ENCODE data around the gene PRDM16. TPM values are rescaled to one million over a fixed set of nuclear protein-coding genes. Genes with fewer than 3 reads are reported as not detected.

Gene PRDM16
- total and polyA plus RNA-seq, 2 of the 13 experiments (the other 11 are each of a cell fraction or from before 2014, with no cell fraction given): 0.15 to 0.81 TPM

GRCh38 chr1:3351449-3352298 lies 282.7 kb downstream of the PRDM16 start (continued):
- TF ChIP-seq HIC2 (CRISPR knock-in tag; IDR thresholded peaks at IDR 0.05; ENCODE audit: low read depth) (0 out of 2 replicates have a peak, but pooled peaks have one; percentile 30), HDAC2 (CRISPR knock-in tag; IDR thresholded peaks at IDR 0.05) (no peak), HNRNPL (IDR thresholded peaks at IDR 0.05; ENCODE audit: low read depth, low read length) (peak; percentile 83), NR2F1 (CRISPR knock-in tag; IDR thresholded peaks at IDR 0.05) (no peak), NRL (CRISPR knock-in tag; IDR thresholded peaks at IDR 0.05; ENCODE audit: borderline replicate concordance) (no peak), MED1 (CRISPR knock-in tag; IDR thresholded peaks at IDR 0.05) (no peak), PCBP2 (optimal IDR thresholded peaks at IDR 0.05; ENCODE audit: low read depth, low read length, poor library complexity, severe bottlenecking) (peak; percentile 60), ZSCAN9 (CRISPR knock-in tag; IDR thresholded peaks at IDR 0.05; ENCODE audit: borderline replicate concordance) (no peak), MAFG (CRISPR knock-in tag; IDR thresholded peaks at IDR 0.05) (no peak), JARID2 (CRISPR knock-in tag; IDR thresholded peaks at IDR 0.05; ENCODE audit: insufficient replicate concordance) (no peak), HNRNPK (IDR thresholded peaks at IDR 0.05; ENCODE audit: low read depth, low read length, poor library complexity, severe bottlenecking) (peak; percentile 88), DDIT3 (CRISPR knock-in tag; IDR thresholded peaks at IDR 0.05) (no peak), IRF2 (CRISPR knock-in tag; IDR thresholded peaks at IDR 0.05) (no peak), ZNF496 (CRISPR knock-in tag; IDR thresholded peaks at IDR 0.05; ENCODE audit: insufficient replicate concordance) (no peak), MTF1 (CRISPR knock-in tag; IDR thresholded peaks at IDR 0.05) (no peak), ZKSCAN5 (CRISPR knock-in tag; IDR thresholded peaks at IDR 0.05) (no peak), ZNF510 (CRISPR knock-in tag; IDR thresholded peaks at IDR 0.05; ENCODE audit: low read depth) (no peak), MXD1 (CRISPR knock-in tag; IDR thresholded peaks at IDR 0.05) (no peak), MYNN (CRISPR knock-in tag; IDR thresholded peaks at IDR 0.05; ENCODE audit: low read depth) (no peak), ISL2 (CRISPR knock-in tag; IDR thresholded peaks at IDR 0.05) (no peak), FOXA1 (IDR thresholded peaks at IDR 0.05) (no peak), FOXA1 (CRISPR knock-in tag; IDR thresholded peaks at IDR 0.05) (no peak)
